HepG2 (cell line): Measurements from ENCODE around the gene SKA2. TPM values are rescaled to one million over a fixed set of nuclear protein-coding genes. Genes with fewer than 3 reads are reported as not detected.
A peak's percentile ranks its signal among the peaks of the same experiment; 100 is the strongest.

Source experiments
- BORCS8-MEF2B ChIP-seq: sonication (generic); formaldehyde crosslinking; IDR thresholded peaks from 2 replicates; pipeline ENCODE4 v1.8.0; 2022; ENCODE audit warnings: mild to moderate bottlenecking, missing genetic modification reagents
- EHMT2 ChIP-seq: fragments of 200-600 bp; sonication (generic); IDR thresholded peaks from 2 replicates; pipeline ENCODE4 v1.7.0; 2017; ENCODE audit warnings: antibody characterized with exemption, low read depth, low read length, borderline replicate concordance
- HDAC1 ChIP-seq: sonication (generic); formaldehyde crosslinking; IDR thresholded peaks from 2 replicates; pipeline ENCODE4 v1.5.1; 2020; ENCODE audit warnings: mild to moderate bottlenecking, missing genetic modification reagents
- HNRNPLL ChIP-seq: fragments of 200-400 bp; formaldehyde crosslinking; IDR thresholded peaks from 2 replicates; pipeline ENCODE4 v1.6.1; 2017; ENCODE audit warnings: mild to moderate bottlenecking, low read depth, low read length; ENCODE audit not compliant: poor library complexity, severe bottlenecking
- MAZ ChIP-seq, 2 experiments: sonication (generic) in 1 of 2; formaldehyde crosslinking in 1 of 2; IDR thresholded peaks; 2 replicates each; pipeline versions ENCODE4 v1.5.0 to v1.6.1; 2012 to 2020; ENCODE audit warnings: low read depth in 2 of 2, mild to moderate bottlenecking in 2 of 2, borderline replicate concordance in 1 of 2, improper control_type of control experiment in 1 of 2, low read length in 1 of 2, missing genetic modification reagents in 1 of 2, moderate library complexity in 1 of 2
- MED1 ChIP-seq: sonication (generic); formaldehyde crosslinking; IDR thresholded peaks from 2 replicates; pipeline ENCODE4 v1.4.0; 2020; ENCODE audit warnings: missing genetic modification reagents
- MIER2 ChIP-seq: IDR thresholded peaks from 2 replicates; pipeline ENCODE4 v1.6.1; 2016; ENCODE audit warnings: missing biosample characterization, missing genetic modification reagents
- RFXANK ChIP-seq: IDR thresholded peaks from 2 replicates; pipeline ENCODE4 v1.6.1; 2016
- ZMYM4 ChIP-seq: sonication (generic); formaldehyde crosslinking; IDR thresholded peaks from 2 replicates; pipeline ENCODE4 v1.8.1; 2023; ENCODE audit warnings: mild to moderate bottlenecking, missing genetic modification reagents
- ZNF556 ChIP-seq: sonication (generic); formaldehyde crosslinking; IDR thresholded peaks from 2 replicates; pipeline ENCODE4 v1.4.0; 2020; ENCODE audit warnings: mild to moderate bottlenecking, missing genetic modification reagents, borderline replicate concordance
- ZNF878 ChIP-seq: sonication (generic); formaldehyde crosslinking; IDR thresholded peaks from 2 replicates; pipeline ENCODE4 v1.8.1; 2023; ENCODE audit warnings: mild to moderate bottlenecking, missing genetic modification reagents, moderate library complexity
- polyA plus RNA-seq, 8 experiments: library from polyadenylated mRNA; depleted of rRNA in 3 of 8; stranded (reverse) in 7 of 8; unstranded in 1 of 8; fragments of >200 nt; fragmentation: Illumina TruSeq in 4 of 8; extraction: Trizol in 4 of 8; gene quantifications; 2 replicates each; pipeline versions ENCODE4 v1.2.1 to v1.2.3, GENCODE V29; 2011 to 2016; ENCODE audit warnings: low read depth in 4 of 8, missing spikeins in 1 of 8, mixed read lengths in 1 of 8; ENCODE audit not compliant: insufficient read depth in 1 of 8
- total RNA-seq, 5 experiments: library from RNA; depleted of rRNA; stranded (reverse); fragments of >200 nt; fragmentation: Illumina TruSeq; extraction: Trizol; gene quantifications; 2 replicates each; pipeline ENCODE4 v1.2.3, GENCODE V29; 2016; ENCODE audit warnings: low read depth in 1 of 5
- TF ChIP-seq, protein P1 (sequence below): sonication (generic); formaldehyde crosslinking; IDR thresholded peaks from 2 replicates; pipeline ENCODE4 v1.5.1; 2020; ENCODE audit warnings: mild to moderate bottlenecking, missing genetic modification reagents, borderline replicate concordance
- TF ChIP-seq, protein P2 (sequence below): sonication (generic); formaldehyde crosslinking; IDR thresholded peaks from 2 replicates; pipeline ENCODE4 v1.4.0; 2020; ENCODE audit warnings: missing genetic modification reagents, mild to moderate bottlenecking, borderline replicate concordance
- TF ChIP-seq, protein P3 (sequence below): sonication (generic); formaldehyde crosslinking; IDR thresholded peaks from 2 replicates; pipeline ENCODE4 v1.8.1; 2022; ENCODE audit warnings: low read depth, mild to moderate bottlenecking, missing genetic modification reagents
- TF ChIP-seq, protein P4 (sequence below): sonication (generic); formaldehyde crosslinking; IDR thresholded peaks from 2 replicates; pipeline ENCODE4 v1.4.0; 2020; ENCODE audit warnings: missing genetic modification reagents, borderline replicate concordance
- TF ChIP-seq, protein P5 (sequence below): sonication (generic); formaldehyde crosslinking; IDR thresholded peaks from 2 replicates; pipeline ENCODE4 v1.4.0; 2020; ENCODE audit warnings: mild to moderate bottlenecking, missing genetic modification reagents, borderline replicate concordance

SKA2 gene
- total and polyA plus RNA-seq, 2 of the 13 experiments (the other 11 are each of a cell fraction or from before 2014, with no cell fraction given) = 18.6 to 91.8 TPM

DNA sequence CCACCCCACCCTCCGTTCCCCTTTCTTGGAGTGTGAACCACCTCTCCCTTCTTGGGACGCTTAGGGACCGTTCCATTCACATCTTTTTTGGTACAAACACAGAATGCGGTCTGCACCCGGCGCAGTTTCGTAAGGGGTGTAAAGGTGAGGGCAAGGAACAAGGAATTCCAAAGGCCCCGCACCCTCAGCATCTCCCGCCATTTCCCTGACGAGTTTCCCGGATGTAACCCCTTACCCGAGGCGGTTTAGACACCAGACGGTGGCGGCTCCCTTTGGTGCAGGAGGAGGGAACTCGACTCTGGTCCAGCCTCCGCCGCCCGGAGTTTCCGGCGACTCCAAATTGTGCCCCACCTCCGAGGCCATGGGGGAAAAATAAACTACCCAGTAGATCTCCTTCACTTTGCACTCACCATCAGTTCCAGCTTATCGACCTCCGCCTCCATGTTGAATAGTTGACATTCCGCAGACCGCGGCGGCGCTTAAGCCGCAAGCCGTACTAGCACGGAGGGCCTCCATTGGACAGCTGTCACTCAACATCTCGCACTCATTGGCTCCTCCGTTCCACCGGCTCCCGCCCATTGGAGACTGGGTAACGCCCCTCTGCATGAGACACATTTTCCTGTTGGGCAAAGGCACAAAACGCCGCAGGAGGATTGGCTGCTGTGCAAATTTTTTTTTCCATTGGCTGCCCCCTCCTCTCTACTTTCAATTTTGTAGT lies at the start of gene SKA2 (continued):
- TF ChIP-seq, protein P1, sequence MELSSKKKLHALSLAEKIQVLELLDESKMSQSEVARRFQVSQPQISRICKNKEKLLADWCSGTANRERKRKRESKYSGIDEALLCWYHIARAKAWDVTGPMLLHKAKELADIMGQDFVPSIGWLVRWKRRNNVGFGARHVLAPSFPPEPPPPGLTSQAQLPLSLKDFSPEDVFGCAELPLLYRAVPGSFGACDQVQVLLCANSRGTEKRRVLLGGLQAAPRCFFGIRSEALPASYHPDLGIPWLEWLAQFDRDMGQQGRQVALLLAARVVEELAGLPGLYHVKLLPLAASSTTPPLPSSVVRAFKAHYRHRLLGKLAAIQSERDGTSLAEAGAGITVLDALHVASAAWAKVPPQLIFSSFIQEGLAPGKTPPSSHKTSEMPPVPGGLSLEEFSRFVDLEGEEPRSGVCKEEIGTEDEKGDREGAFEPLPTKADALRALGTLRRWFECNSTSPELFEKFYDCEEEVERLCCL (CRISPR knock-in tag) = peak; percentile 85; the same call in 1 of the 2 replicates
- peak; percentile 37; the same call in 1 of the 2 replicates for TF ChIP-seq EHMT2
- TF ChIP-seq, protein P2, sequence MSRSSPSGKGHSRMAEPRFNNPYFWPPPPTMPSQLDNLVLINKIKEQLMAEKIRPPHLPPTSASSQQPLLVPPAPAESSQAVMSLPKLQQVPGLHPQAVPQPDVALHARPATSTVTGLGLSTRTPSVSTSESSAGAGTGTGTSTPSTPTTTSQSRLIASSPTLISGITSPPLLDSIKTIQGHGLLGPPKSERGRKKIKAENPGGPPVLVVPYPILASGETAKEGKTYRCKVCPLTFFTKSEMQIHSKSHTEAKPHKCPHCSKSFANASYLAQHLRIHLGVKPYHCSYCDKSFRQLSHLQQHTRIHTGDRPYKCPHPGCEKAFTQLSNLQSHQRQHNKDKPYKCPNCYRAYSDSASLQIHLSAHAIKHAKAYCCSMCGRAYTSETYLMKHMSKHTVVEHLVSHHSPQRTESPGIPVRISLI = peak; percentile 97
- peak; percentile 15; the same call in 1 of the 2 replicates for TF ChIP-seq MED1 (CRISPR knock-in tag)
- peak; percentile 83 for TF ChIP-seq HNRNPLL
- TF ChIP-seq MIER2 (CRISPR knock-in tag) = no peak
- TF ChIP-seq, protein P3, sequence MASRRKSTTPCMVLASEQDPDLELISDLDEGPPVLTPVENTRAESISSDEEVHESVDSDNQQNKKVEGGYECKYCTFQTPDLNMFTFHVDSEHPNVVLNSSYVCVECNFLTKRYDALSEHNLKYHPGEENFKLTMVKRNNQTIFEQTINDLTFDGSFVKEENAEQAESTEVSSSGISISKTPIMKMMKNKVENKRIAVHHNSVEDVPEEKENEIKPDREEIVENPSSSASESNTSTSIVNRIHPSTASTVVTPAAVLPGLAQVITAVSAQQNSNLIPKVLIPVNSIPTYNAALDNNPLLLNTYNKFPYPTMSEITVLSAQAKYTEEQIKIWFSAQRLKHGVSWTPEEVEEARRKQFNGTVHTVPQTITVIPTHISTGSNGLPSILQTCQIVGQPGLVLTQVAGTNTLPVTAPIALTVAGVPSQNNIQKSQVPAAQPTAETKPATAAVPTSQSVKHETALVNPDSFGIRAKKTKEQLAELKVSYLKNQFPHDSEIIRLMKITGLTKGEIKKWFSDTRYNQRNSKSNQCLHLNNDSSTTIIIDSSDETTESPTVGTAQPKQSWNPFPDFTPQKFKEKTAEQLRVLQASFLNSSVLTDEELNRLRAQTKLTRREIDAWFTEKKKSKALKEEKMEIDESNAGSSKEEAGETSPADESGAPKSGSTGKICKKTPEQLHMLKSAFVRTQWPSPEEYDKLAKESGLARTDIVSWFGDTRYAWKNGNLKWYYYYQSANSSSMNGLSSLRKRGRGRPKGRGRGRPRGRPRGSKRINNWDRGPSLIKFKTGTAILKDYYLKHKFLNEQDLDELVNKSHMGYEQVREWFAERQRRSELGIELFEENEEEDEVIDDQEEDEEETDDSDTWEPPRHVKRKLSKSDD (CRISPR knock-in tag) = peak; percentile 55
- peak; percentile 70; the same call in 1 of the 2 replicates for TF ChIP-seq ZNF556 (CRISPR knock-in tag)
- peak; percentile 55; the same call in 1 of the 2 replicates for TF ChIP-seq HDAC1
- peak; percentile 95 for TF ChIP-seq RFXANK (CRISPR knock-in tag)
- peak; percentile 91 for TF ChIP-seq MAZ (IDR thresholded peaks at IDR 0.05; ENCODE audit: borderline replicate concordance, low read depth, low read length)
- TF ChIP-seq MAZ (CRISPR knock-in tag; IDR thresholded peaks at IDR 0.05; ENCODE audit: low read depth) = peak; percentile 62
- peak; percentile 80 for TF ChIP-seq BORCS8-MEF2B (CRISPR knock-in tag)
- TF ChIP-seq, protein P4, sequence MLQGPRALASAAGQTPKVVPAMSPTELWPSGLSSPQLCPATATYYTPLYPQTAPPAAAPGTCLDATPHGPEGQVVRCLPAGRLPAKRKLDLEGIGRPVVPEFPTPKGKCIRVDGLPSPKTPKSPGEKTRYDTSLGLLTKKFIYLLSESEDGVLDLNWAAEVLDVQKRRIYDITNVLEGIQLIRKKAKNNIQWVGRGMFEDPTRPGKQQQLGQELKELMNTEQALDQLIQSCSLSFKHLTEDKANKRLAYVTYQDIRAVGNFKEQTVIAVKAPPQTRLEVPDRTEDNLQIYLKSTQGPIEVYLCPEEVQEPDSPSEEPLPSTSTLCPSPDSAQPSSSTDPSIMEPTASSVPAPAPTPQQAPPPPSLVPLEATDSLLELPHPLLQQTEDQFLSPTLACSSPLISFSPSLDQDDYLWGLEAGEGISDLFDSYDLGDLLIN = no peak
- peak; percentile 97 for TF ChIP-seq ZMYM4
- TF ChIP-seq ZNF878 (CRISPR knock-in tag) = no peak
- TF ChIP-seq, protein P5, sequence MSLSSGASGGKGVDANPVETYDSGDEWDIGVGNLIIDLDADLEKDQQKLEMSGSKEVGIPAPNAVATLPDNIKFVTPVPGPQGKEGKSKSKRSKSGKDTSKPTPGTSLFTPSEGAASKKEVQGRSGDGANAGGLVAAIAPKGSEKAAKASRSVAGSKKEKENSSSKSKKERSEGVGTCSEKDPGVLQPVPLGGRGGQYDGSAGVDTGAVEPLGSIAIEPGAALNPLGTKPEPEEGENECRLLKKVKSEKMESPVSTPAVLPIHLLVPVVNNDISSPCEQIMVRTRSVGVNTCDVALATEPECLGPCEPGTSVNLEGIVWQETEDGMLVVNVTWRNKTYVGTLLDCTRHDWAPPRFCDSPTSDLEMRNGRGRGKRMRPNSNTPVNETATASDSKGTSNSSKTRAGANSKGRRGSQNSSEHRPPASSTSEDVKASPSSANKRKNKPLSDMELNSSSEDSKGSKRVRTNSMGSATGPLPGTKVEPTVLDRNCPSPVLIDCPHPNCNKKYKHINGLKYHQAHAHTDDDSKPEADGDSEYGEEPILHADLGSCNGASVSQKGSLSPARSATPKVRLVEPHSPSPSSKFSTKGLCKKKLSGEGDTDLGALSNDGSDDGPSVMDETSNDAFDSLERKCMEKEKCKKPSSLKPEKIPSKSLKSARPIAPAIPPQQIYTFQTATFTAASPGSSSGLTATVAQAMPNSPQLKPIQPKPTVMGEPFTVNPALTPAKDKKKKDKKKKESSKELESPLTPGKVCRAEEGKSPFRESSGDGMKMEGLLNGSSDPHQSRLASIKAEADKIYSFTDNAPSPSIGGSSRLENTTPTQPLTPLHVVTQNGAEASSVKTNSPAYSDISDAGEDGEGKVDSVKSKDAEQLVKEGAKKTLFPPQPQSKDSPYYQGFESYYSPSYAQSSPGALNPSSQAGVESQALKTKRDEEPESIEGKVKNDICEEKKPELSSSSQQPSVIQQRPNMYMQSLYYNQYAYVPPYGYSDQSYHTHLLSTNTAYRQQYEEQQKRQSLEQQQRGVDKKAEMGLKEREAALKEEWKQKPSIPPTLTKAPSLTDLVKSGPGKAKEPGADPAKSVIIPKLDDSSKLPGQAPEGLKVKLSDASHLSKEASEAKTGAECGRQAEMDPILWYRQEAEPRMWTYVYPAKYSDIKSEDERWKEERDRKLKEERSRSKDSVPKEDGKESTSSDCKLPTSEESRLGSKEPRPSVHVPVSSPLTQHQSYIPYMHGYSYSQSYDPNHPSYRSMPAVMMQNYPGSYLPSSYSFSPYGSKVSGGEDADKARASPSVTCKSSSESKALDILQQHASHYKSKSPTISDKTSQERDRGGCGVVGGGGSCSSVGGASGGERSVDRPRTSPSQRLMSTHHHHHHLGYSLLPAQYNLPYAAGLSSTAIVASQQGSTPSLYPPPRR (CRISPR knock-in tag) = 0 out of 2 replicates have a peak, but pooled peaks have one; percentile 74
